CD4-positive, CD25-positive, alpha-beta regulatory T cell (primary cell): ENCODE measurements around the gene PPP1R13B. TPM values are rescaled to one million over a fixed set of nuclear protein-coding genes. Genes with fewer than 3 reads are reported as not detected.
A peak's percentile ranks its signal among the peaks of the same experiment; 100 is the strongest.

ENCODE experiments used
- ATAC-seq, 2 donors: fragments of 150-1000 bp; cut with Tn5 transposase; one replicate each; pipeline ENCODE4 v1.10.0; 2021; ENCODE audit warnings: low read depth in 2 of 2, moderate number of reproducible peaks in 2 of 2, moderate library complexity in 1 of 2
- DNase-seq, 3 donors: peaks; one replicate each; pipeline versions ENCODE4 v3.0.0 to v3.0.0-alpha.2; 2012 to 2022; ENCODE audit warnings: mixed read lengths in 1 of 3
- H3K27ac ChIP-seq: one replicate; pipeline ENCODE4 v1.7.0; 2013; ENCODE audit warnings: mild to moderate bottlenecking, low read length; ENCODE audit not compliant: insufficient read depth, poor library complexity, severe bottlenecking
- H3K27me3 ChIP-seq: one replicate; pipeline ENCODE4 v1.7.0; 2013; ENCODE audit warnings: low read length; ENCODE audit not compliant: control insufficient read depth, insufficient read depth
- H3K36me3 ChIP-seq: one replicate; pipeline ENCODE4 v1.7.0; 2013; ENCODE audit warnings: mild to moderate bottlenecking, low read length, moderate library complexity; ENCODE audit not compliant: control insufficient read depth, insufficient read depth
- H3K4me1 ChIP-seq: 2 replicates; pipeline ENCODE4 v1.7.0; 2013; ENCODE audit warnings: mild to moderate bottlenecking, low read length; ENCODE audit not compliant: insufficient read depth, control insufficient read depth, poor library complexity, severe bottlenecking
- H3K4me3 ChIP-seq: one replicate; pipeline ENCODE4 v1.7.0; 2013; ENCODE audit warnings: low read depth, mild to moderate bottlenecking, low read length, moderate library complexity
- H3K9me3 ChIP-seq, 2 experiments: 1 replicate in 1 of 2; 2 replicates in 1 of 2; pipeline ENCODE4 v1.7.0; 2013; ENCODE audit warnings: low read length in 2 of 2, mild to moderate bottlenecking in 1 of 2, moderate library complexity in 1 of 2; ENCODE audit not compliant: control insufficient read depth in 2 of 2
- H3K27ac Mint-ChIP-seq, 3 donors: one replicate each; pipeline ENCODE4 v1.8.0; 2020 to 2022; ENCODE audit warnings: mild to moderate bottlenecking in 3 of 3, mixed read lengths in 3 of 3, moderate library complexity in 2 of 3
- H3K27me3 Mint-ChIP-seq: one replicate; pipeline ENCODE4 v1.8.0; 2022; ENCODE audit warnings: mild to moderate bottlenecking, mixed read lengths
- H3K36me3 Mint-ChIP-seq: one replicate; pipeline ENCODE4 v1.8.0; 2020; ENCODE audit warnings: mixed read lengths
- H3K4me1 Mint-ChIP-seq, 4 donors: one replicate each; pipeline ENCODE4 v1.8.0; 2020 to 2022; ENCODE audit warnings: mixed read lengths in 4 of 4, mild to moderate bottlenecking in 1 of 4
- H3K4me3 Mint-ChIP-seq, 4 donors: one replicate each; pipeline ENCODE4 v1.8.0; 2020 to 2022; ENCODE audit warnings: mild to moderate bottlenecking in 4 of 4, mixed read lengths in 4 of 4, moderate library complexity in 3 of 4
- H3K9me3 Mint-ChIP-seq, 7 donors: one replicate each; pipeline ENCODE4 v1.8.0; 2020 to 2022; ENCODE audit warnings: mixed read lengths in 7 of 7, mild to moderate bottlenecking in 3 of 7, moderate library complexity in 2 of 7
- polyA plus RNA-seq, 4 donors: library from polyadenylated mRNA; unstranded; fragments of 300-500 nt; fragmentation: Illumina TruSeq; gene quantifications; one replicate each; pipeline ENCODE4 v1.2.3, GENCODE V29; 2021
- total RNA-seq: library from RNA; stranded (reverse); gene quantifications from one replicate; pipeline ENCODE4 v1.2.3, GENCODE V29; 2022

The PPP1R13B gene
- total and polyA plus RNA-seq, 5 donors from 2014 or later = 1.5 to 21.5 (median 3.0) TPM

GRCh38 chr14:103762541-103762940 is 84.8 kb downstream of the PPP1R13B start:
- no peak overlapping the region for H3K27ac Mint-ChIP-seq
- H3K9me3 Mint-ChIP-seq = no peaks in the 10 kb centered on the region
- H3K4me3 Mint-ChIP-seq = no peak overlapping the region
- ATAC-seq (no peak), DNase-seq (no peak)
- H3K27ac ChIP-seq = no peak overlapping the region
- H3K36me3 Mint-ChIP-seq = peaks cover 13% of the 10 kb centered on the region
- H3K27me3 ChIP-seq = no peaks in the 10 kb centered on the region
- H3K4me1 Mint-ChIP-seq = peaks cover 0 to 12% (median 0%) of the 10 kb centered on the region in 4 donors
- no peak overlapping the region for H3K4me3 ChIP-seq
- no peaks in the 10 kb centered on the region for H3K4me1 ChIP-seq
- H3K36me3 ChIP-seq = peaks cover 7% of the 10 kb centered on the region
- no peaks in the 10 kb centered on the region for H3K9me3 ChIP-seq
- H3K27me3 Mint-ChIP-seq = no peaks in the 10 kb centered on the region

GRCh38 chr14:103762036-103762435 is 85.3 kb downstream of the PPP1R13B start:
- Histone ChIP-seq H3K27ac (no peak overlapping the region), H3K4me1 (no peaks in the 10 kb centered on the region), H3K4me3 (no peak overlapping the region), H3K27me3 (no peaks in the 10 kb centered on the region), H3K36me3 (peaks cover 7% of the 10 kb centered on the region), H3K9me3 (no peaks in the 10 kb centered on the region)
- no peaks in the 10 kb centered on the region for H3K9me3 Mint-ChIP-seq
- H3K4me1 Mint-ChIP-seq = peaks cover 0 to 12% (median 0%) of the 10 kb centered on the region in 4 donors
- H3K27me3 Mint-ChIP-seq = no peaks in the 10 kb centered on the region
- DNase-seq = no peak
- H3K4me3 Mint-ChIP-seq = no peak overlapping the region
- no peak for ATAC-seq
- H3K36me3 Mint-ChIP-seq = peaks cover 10% of the 10 kb centered on the region
- no peak overlapping the region for H3K27ac Mint-ChIP-seq

- Mint-ChIP-seq H3K27me3 (no peaks in the 10 kb centered on the region), H3K9me3 (no peaks in the 10 kb centered on the region), H3K4me1 (peaks cover 0 to 8% (median 0%) of the 10 kb centered on the region in 4 donors), H3K4me3 (no peak overlapping the region), H3K36me3 (no peaks in the 10 kb centered on the region), H3K27ac (no peak overlapping the region)
- Histone ChIP-seq H3K4me1 (no peaks in the 10 kb centered on the region), H3K27me3 (no peaks in the 10 kb centered on the region), H3K4me3 (no peak overlapping the region), H3K9me3 (no peaks in the 10 kb centered on the region), H3K27ac (no peak overlapping the region), H3K36me3 (peaks cover 8% of the 10 kb centered on the region)
- no peak for DNase-seq
- ATAC-seq = no peak
Observed at GRCh38 chr14:103758059-103758776, 89.2 kb downstream of the PPP1R13B start.

- H3K36me3 Mint-ChIP-seq = peaks cover 4% of the 10 kb centered on the region
- H3K27ac Mint-ChIP-seq = no peak overlapping the region
- H3K9me3 Mint-ChIP-seq = no peaks in the 10 kb centered on the region
- H3K4me1 Mint-ChIP-seq = peaks cover 0 to 6% (median 0%) of the 10 kb centered on the region in 4 donors
- DNase-seq (no peak), ATAC-seq (no peak)
- H3K4me3 ChIP-seq = no peak overlapping the region
- no peaks in the 10 kb centered on the region for H3K9me3 ChIP-seq
- no peaks in the 10 kb centered on the region for H3K4me1 ChIP-seq
- H3K27me3 ChIP-seq = no peaks in the 10 kb centered on the region
- H3K27ac ChIP-seq = no peak overlapping the region
- no peak overlapping the region for H3K4me3 Mint-ChIP-seq
- H3K27me3 Mint-ChIP-seq = no peaks in the 10 kb centered on the region
- peaks cover 8% of the 10 kb centered on the region for H3K36me3 ChIP-seq
Observed at GRCh38 chr14:103755060-103755459, 92.3 kb downstream of the PPP1R13B start.

- H3K4me1 Mint-ChIP-seq = peaks cover 0 to 6% (median under 1%) of the 10 kb centered on the region in 4 donors
- no peaks in the 10 kb centered on the region for H3K9me3 ChIP-seq
- H3K36me3 Mint-ChIP-seq = peaks cover 4% of the 10 kb centered on the region
- no peak overlapping the region for H3K4me3 Mint-ChIP-seq
- no peak overlapping the region for H3K27ac ChIP-seq
- H3K27me3 ChIP-seq = no peaks in the 10 kb centered on the region
- peaks cover 8% of the 10 kb centered on the region for H3K36me3 ChIP-seq
- H3K4me1 ChIP-seq = no peaks in the 10 kb centered on the region
- no peak for ATAC-seq
- H3K4me3 ChIP-seq = no peak overlapping the region
- no peak for DNase-seq
- H3K27ac Mint-ChIP-seq = peak overlapping the region in 1 of 3 donors; percentile 83
- H3K27me3 Mint-ChIP-seq = no peaks in the 10 kb centered on the region
- H3K9me3 Mint-ChIP-seq = no peaks in the 10 kb centered on the region
Observed at GRCh38 chr14:103753774-103754173, 93.6 kb downstream of the PPP1R13B start.

GRCh38 chr14:103749860-103750259 is 97.5 kb downstream of the PPP1R13B start:
- no peaks in the 10 kb centered on the region for H3K9me3 ChIP-seq
- H3K36me3 ChIP-seq = peaks cover 8% of the 10 kb centered on the region
- H3K9me3 Mint-ChIP-seq = no peaks in the 10 kb centered on the region
- peaks cover 7% of the 10 kb centered on the region for H3K4me1 ChIP-seq
- H3K4me1 Mint-ChIP-seq = peaks cover 0 to 15% (median 5%) of the 10 kb centered on the region in 4 donors
- ATAC-seq (no peak), DNase-seq (peak in 1 of 3 donors; percentile 9)
- no peak overlapping the region for H3K27ac ChIP-seq
- no peak overlapping the region for H3K4me3 Mint-ChIP-seq
- H3K4me3 ChIP-seq = no peak overlapping the region
- no peak overlapping the region for H3K27ac Mint-ChIP-seq
- peaks cover 9% of the 10 kb centered on the region for H3K36me3 Mint-ChIP-seq
- H3K27me3 ChIP-seq = no peaks in the 10 kb centered on the region
- H3K27me3 Mint-ChIP-seq = no peaks in the 10 kb centered on the region

- no peak for ATAC-seq
- no peak for DNase-seq
- H3K27ac ChIP-seq = no peak overlapping the region
- H3K4me1 Mint-ChIP-seq = peaks cover 0 to 15% (median 5%) of the 10 kb centered on the region in 4 donors
- H3K9me3 Mint-ChIP-seq = no peaks in the 10 kb centered on the region
- H3K27me3 Mint-ChIP-seq = no peaks in the 10 kb centered on the region
- no peaks in the 10 kb centered on the region for H3K9me3 ChIP-seq
- no peak overlapping the region for H3K27ac Mint-ChIP-seq
- no peak overlapping the region for H3K4me3 Mint-ChIP-seq
- no peaks in the 10 kb centered on the region for H3K27me3 ChIP-seq
- peaks cover 7% of the 10 kb centered on the region for H3K4me1 ChIP-seq
- no peak overlapping the region for H3K4me3 ChIP-seq
- peaks cover 9% of the 10 kb centered on the region for H3K36me3 Mint-ChIP-seq
- peaks cover 8% of the 10 kb centered on the region for H3K36me3 ChIP-seq
Observed at GRCh38 chr14:103749452-103749851, 97.9 kb downstream of the PPP1R13B start.

- H3K4me3 Mint-ChIP-seq = peak overlapping the region in 1 of 4 donors; percentile 56
- no peak overlapping the region for H3K4me3 ChIP-seq
Observed at GRCh38 chr14:103748534-103748857, 98.9 kb downstream of the PPP1R13B start.

More at GRCh38 chr14:103748534-103748857, 98.9 kb downstream of the PPP1R13B start:
- no peaks in the 10 kb centered on the region for H3K9me3 Mint-ChIP-seq
- peaks cover 7% of the 10 kb centered on the region for H3K4me1 ChIP-seq
- H3K27ac Mint-ChIP-seq = peak overlapping the region in 2 of 3 donors; percentile 55 to 76
- peaks cover 12% of the 10 kb centered on the region for H3K36me3 Mint-ChIP-seq
- H3K36me3 ChIP-seq = peaks cover 3% of the 10 kb centered on the region
- no peaks in the 10 kb centered on the region for H3K27me3 ChIP-seq
- peak overlapping the region; percentile 10 for H3K27ac ChIP-seq
- H3K27me3 Mint-ChIP-seq = no peaks in the 10 kb centered on the region
- no peaks in the 10 kb centered on the region for H3K9me3 ChIP-seq
- ATAC-seq = peak; percentile 95 to 97
- DNase-seq = peak in 2 of 3 donors; percentile 54 to 80
- H3K4me1 Mint-ChIP-seq = peaks cover 0 to 15% (median 5%) of the 10 kb centered on the region in 4 donors
